Spinal cord (tissue), 10 donors: Measurements from ENCODE around the gene RIOK3. TPM values are rescaled to one million over a fixed set of nuclear protein-coding genes. Genes with fewer than 3 reads are reported as not detected.

ENCODE experiments used
- DNase-seq, 6 donors: peaks; one replicate each; pipeline versions ENCODE4 v3.0.0 to v3.0.0-alpha.2; 2013 to 2015; ENCODE audit warnings: low spot score in 6 of 6, low read depth in 4 of 6
- H3K27ac ChIP-seq: one replicate; pipeline ENCODE4 v1.5.1; 2013; ENCODE audit warnings: low read depth, low read length, control low read depth
- H3K27me3 ChIP-seq: one replicate; pipeline ENCODE4 v1.6.1; 2013; ENCODE audit warnings: low read length; ENCODE audit not compliant: control insufficient read depth, insufficient read depth
- H3K36me3 ChIP-seq: one replicate; pipeline ENCODE4 v1.6.1; 2013; ENCODE audit warnings: low read length; ENCODE audit not compliant: control insufficient read depth, insufficient read depth
- H3K4me1 ChIP-seq: one replicate; pipeline ENCODE4 v1.6.1; 2013; ENCODE audit warnings: low read length; ENCODE audit not compliant: control insufficient read depth, insufficient read depth
- H3K4me3 ChIP-seq: one replicate; pipeline ENCODE4 v1.5.1; 2013; ENCODE audit warnings: low read depth, low read length, control low read depth
- H3K9me3 ChIP-seq: one replicate; pipeline ENCODE4 v1.6.1; 2013; ENCODE audit warnings: low read length; ENCODE audit not compliant: control insufficient read depth, insufficient read depth
- WGBS: methylation state at CpG from one replicate; pipeline ENCODE4 v1.1.5; 2013; ENCODE audit warnings: missing lambda C conversion rate; ENCODE audit not compliant: insufficient coverage; 5-methylcytosine and 5-hydroxymethylcytosine counted together
- polyA plus RNA-seq, 2 donors: library from polyadenylated mRNA; unstranded; fragments of 120-200 nt; gene quantifications; one replicate each; pipeline ENCODE4 v1.2.1, GENCODE V29; 2013; ENCODE audit not compliant: insufficient read length in 2 of 2
- total RNA-seq, 2 donors: library from RNA; depleted of rRNA in 1 of 2; stranded (reverse); fragments of 120-200 nt in 1 of 2; fragments of >200 nt in 1 of 2; gene quantifications; one replicate each; pipeline versions ENCODE4 v1.2.3 to v1.2.4, GENCODE V29; 2013 to 2014
- donor health status: healthy.

RIOK3 gene
- total and polyA plus RNA-seq, 4 donors = 53.7 to 105 (median 70.5) TPM

GRCh38 chr18:23519734-23520133 lies 66.6 kb downstream of the RIOK3 start:
- Histone ChIP-seq H3K4me1 (no peaks in the 10 kb centered on the region), H3K36me3 (peaks cover 62% of the 10 kb centered on the region), H3K4me3 (no peak overlapping the region), H3K27me3 (no peaks in the 10 kb centered on the region), H3K9me3 (no peaks in the 10 kb centered on the region), H3K27ac (no peak overlapping the region)
- DNase-seq = no peak
- no CpG with 5 or more reads among the region's 4 CpGs for WGBS

- peaks cover 66% of the 10 kb centered on the region for H3K36me3 ChIP-seq
- no peaks in the 10 kb centered on the region for H3K27me3 ChIP-seq
- no peaks in the 10 kb centered on the region for H3K4me1 ChIP-seq
- H3K27ac ChIP-seq = no peak overlapping the region
- WGBS = 100% methylated on average over 1 of the region's 7 CpGs
- H3K9me3 ChIP-seq = no peaks in the 10 kb centered on the region
- peak in 1 of 6 donors; percentile 7 for DNase-seq
- no peak overlapping the region for H3K4me3 ChIP-seq
Measured at GRCh38 chr18:23521271-23521670, 68.2 kb downstream of the RIOK3 start.

- Histone ChIP-seq H3K27ac (no peak overlapping the region), H3K27me3 (no peaks in the 10 kb centered on the region), H3K4me1 (no peaks in the 10 kb centered on the region), H3K36me3 (peaks cover 65% of the 10 kb centered on the region), H3K4me3 (no peak overlapping the region), H3K9me3 (no peaks in the 10 kb centered on the region)
- 71% methylated on average over 6 of the region's 7 CpGs for WGBS
- DNase-seq = peak in 1 of 6 donors; percentile 22
Measured at GRCh38 chr18:23521907-23522306, 68.8 kb downstream of the RIOK3 start.

- Histone ChIP-seq H3K27me3 (no peaks in the 10 kb centered on the region), H3K4me1 (no peaks in the 10 kb centered on the region), H3K36me3 (peaks cover 63% of the 10 kb centered on the region), H3K4me3 (no peak overlapping the region), H3K9me3 (no peaks in the 10 kb centered on the region), H3K27ac (no peak overlapping the region)
- DNase-seq = no peak
- WGBS = 94% methylated on average over 3 of the region's 12 CpGs
Measured at GRCh38 chr18:23523429-23524212, 70.5 kb downstream of the RIOK3 start.

GRCh38 chr18:23524213-23524707 lies 71.2 kb downstream of the RIOK3 start:
- H3K4me3 ChIP-seq = no peak overlapping the region
- no peaks in the 10 kb centered on the region for H3K4me1 ChIP-seq
- 89% methylated on average over 8 of the region's 14 CpGs for WGBS
- H3K9me3 ChIP-seq = no peaks in the 10 kb centered on the region
- H3K36me3 ChIP-seq = peaks cover 63% of the 10 kb centered on the region
- no peak overlapping the region for H3K27ac ChIP-seq
- DNase-seq = no peak
- no peaks in the 10 kb centered on the region for H3K27me3 ChIP-seq

- H3K27ac ChIP-seq = no peak overlapping the region
- no peaks in the 10 kb centered on the region for H3K27me3 ChIP-seq
- no peaks in the 10 kb centered on the region for H3K9me3 ChIP-seq
- DNase-seq = no peak
- WGBS = 83% methylated on average over 4 of the region's 5 CpGs
- H3K36me3 ChIP-seq = peaks cover 60% of the 10 kb centered on the region
- no peak overlapping the region for H3K4me3 ChIP-seq
- no peaks in the 10 kb centered on the region for H3K4me1 ChIP-seq
Measured at GRCh38 chr18:23526501-23527063, 73.5 kb downstream of the RIOK3 start.

- no peak for DNase-seq
- 95% methylated on average over 19 of the region's 20 CpGs for WGBS
Measured at GRCh38 chr18:23528580-23529472, 75.7 kb downstream of the RIOK3 start.

GRCh38 chr18:23529604-23530003 lies 76.5 kb downstream of the RIOK3 start:
- Histone ChIP-seq H3K4me3 (no peak overlapping the region), H3K36me3 (peaks cover 56% of the 10 kb centered on the region), H3K27ac (no peak overlapping the region), H3K9me3 (no peaks in the 10 kb centered on the region), H3K4me1 (no peaks in the 10 kb centered on the region), H3K27me3 (no peaks in the 10 kb centered on the region)
- 71% methylated on average over 1 of the region's 3 CpGs for WGBS
- no peak for DNase-seq

More at GRCh38 chr18:23528580-23529472, 75.7 kb downstream of the RIOK3 start:
- Histone ChIP-seq H3K9me3 (no peaks in the 10 kb centered on the region), H3K27ac (no peak overlapping the region), H3K27me3 (no peaks in the 10 kb centered on the region), H3K36me3 (peaks cover 54% of the 10 kb centered on the region), H3K4me3 (no peak overlapping the region), H3K4me1 (no peaks in the 10 kb centered on the region)

GRCh38 chr18:23530195-23530594 lies 77.1 kb downstream of the RIOK3 start:
- Histone ChIP-seq H3K27me3 (no peaks in the 10 kb centered on the region), H3K9me3 (no peaks in the 10 kb centered on the region), H3K27ac (no peak overlapping the region), H3K36me3 (peaks cover 54% of the 10 kb centered on the region), H3K4me1 (no peaks in the 10 kb centered on the region), H3K4me3 (no peak overlapping the region)
- WGBS = 96% methylated on average over 4 of the region's 7 CpGs
- DNase-seq = no peak
